Measurements from ENCODE around the gene LARGE1. TPM values are rescaled to one million over a fixed set of nuclear protein-coding genes. Genes with fewer than 3 reads are reported as not detected.

LARGE1 gene
- total and polyA plus RNA-seq, 2 of the 13 experiments (the other 11 are each of a cell fraction or from before 2014, with no cell fraction given): 8.4 to 11.0 TPM

DNA sequence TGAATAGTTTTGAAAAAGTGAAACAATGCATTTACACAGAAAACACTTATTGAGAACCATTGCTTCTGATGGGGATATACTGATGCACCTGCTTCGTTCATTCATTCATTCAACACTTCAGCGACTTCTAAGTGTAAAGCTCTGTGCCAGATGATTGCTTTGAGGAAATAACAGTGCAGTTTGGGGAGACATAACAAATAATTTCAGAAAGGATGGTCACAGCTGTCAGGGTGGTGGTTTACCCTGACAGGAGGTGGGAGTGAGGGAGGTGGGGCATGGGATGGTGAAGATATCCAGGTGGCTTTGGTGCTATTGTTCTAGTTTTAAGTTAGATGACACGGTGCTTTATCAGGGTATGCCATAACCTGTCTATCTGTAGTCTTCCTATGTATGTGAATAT lies 344.1 kb downstream of the LARGE1 start (continued):
- TF ChIP-seq, protein P1, sequence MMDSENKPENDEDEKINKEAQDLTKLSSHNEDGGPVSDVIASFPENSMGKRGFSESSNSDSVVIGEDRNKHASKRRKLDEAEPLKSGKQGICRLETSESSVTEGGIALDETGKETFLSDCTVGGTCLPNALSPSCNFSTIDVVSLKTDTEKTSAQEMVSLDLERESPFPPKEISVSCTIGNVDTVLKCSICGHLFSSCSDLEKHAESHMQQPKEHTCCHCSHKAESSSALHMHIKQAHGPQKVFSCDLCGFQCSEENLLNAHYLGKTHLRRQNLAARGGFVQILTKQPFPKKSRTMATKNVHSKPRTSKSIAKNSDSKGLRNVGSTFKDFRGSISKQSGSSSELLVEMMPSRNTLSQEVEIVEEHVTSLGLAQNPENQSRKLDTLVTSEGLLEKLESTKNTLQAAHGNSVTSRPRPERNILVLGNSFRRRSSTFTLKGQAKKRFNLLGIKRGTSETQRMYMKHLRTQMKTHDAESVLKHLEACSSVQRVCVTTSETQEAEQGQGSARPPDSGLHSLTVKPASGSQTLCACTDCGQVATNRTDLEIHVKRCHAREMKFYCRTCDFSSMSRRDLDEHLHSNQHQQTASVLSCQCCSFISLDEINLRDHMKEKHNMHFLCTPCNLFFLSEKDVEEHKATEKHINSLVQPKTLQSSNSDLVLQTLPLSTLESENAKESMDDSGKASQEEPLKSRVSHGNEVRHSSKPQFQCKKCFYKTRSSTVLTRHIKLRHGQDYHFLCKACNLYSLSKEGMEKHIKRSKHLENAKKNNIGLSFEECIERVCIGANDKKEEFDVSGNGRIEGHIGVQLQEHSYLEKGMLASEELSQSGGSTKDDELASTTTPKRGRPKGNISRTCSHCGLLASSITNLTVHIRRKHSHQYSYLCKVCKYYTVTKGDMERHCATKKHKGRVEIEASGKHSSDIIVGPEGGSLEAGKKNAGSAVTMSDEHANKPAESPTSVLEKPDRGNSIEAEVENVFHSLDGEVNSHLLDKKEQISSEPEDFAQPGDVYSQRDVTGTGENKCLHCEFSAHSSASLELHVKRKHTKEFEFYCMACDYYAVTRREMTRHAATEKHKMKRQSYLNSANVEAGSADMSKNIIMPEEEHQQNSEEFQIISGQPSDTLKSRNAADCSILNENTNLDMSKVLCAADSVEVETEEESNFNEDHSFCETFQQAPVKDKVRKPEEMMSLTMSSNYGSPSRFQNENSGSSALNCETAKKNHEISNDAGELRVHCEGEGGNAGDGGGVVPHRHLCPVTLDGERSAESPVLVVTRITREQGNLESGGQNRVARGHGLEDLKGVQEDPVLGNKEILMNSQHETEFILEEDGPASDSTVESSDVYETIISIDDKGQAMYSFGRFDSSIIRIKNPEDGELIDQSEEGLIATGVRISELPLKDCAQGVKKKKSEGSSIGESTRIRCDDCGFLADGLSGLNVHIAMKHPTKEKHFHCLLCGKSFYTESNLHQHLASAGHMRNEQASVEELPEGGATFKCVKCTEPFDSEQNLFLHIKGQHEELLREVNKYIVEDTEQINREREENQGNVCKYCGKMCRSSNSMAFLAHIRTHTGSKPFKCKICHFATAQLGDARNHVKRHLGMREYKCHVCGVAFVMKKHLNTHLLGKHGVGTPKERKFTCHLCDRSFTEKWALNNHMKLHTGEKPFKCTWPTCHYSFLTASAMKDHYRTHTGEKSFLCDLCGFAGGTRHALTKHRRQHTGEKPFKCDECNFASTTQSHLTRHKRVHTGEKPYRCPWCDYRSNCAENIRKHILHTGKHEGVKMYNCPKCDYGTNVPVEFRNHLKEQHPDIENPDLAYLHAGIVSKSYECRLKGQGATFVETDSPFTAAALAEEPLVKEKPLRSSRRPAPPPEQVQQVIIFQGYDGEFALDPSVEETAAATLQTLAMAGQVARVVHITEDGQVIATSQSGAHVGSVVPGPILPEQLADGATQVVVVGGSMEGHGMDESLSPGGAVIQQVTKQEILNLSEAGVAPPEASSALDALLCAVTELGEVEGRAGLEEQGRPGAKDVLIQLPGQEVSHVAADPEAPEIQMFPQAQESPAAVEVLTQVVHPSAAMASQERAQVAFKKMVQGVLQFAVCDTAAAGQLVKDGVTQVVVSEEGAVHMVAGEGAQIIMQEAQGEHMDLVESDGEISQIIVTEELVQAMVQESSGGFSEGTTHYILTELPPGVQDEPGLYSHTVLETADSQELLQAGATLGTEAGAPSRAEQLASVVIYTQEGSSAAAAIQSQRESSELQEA (CRISPR knock-in tag; IDR thresholded peaks at IDR 0.05; ENCODE audit: not compliant biosample characterization): no peak
- TF ChIP-seq BCL3 (CRISPR knock-in tag; IDR thresholded peaks at IDR 0.05): no peak
- TF ChIP-seq ISX (CRISPR knock-in tag; conservative IDR thresholded peaks at IDR 0.05): no peak
- no peak for TF ChIP-seq MATR3 (CRISPR knock-in tag; IDR thresholded peaks at IDR 0.05)
